Subcutaneous abdominal adipose tissue (tissue), 5 donors: ENCODE data around the gene GGA1.
A peak's percentile ranks its signal among the peaks of the same experiment; 100 is the strongest.

Source experiments
- H3K27ac ChIP-seq: one replicate; pipeline ENCODE4 v1.7.0; 2013; ENCODE audit warnings: low read depth, mild to moderate bottlenecking, inconsistent platforms, low read length, moderate library complexity
- H3K27me3 ChIP-seq, 5 donors: one replicate each; pipeline ENCODE4 v1.7.0; 2013; ENCODE audit warnings: low read length in 5 of 5, inconsistent platforms in 1 of 5; ENCODE audit not compliant: control insufficient read depth in 5 of 5, insufficient read depth in 4 of 5
- H3K36me3 ChIP-seq, 5 donors: one replicate each; pipeline ENCODE4 v1.7.0; 2013; ENCODE audit warnings: low read length in 5 of 5; ENCODE audit not compliant: control insufficient read depth in 5 of 5, insufficient read depth in 5 of 5
- H3K4me1 ChIP-seq, 5 donors: one replicate each; pipeline ENCODE4 v1.7.0; 2013; ENCODE audit warnings: low read length in 5 of 5, mild to moderate bottlenecking in 3 of 5, moderate library complexity in 1 of 5; ENCODE audit not compliant: control insufficient read depth in 5 of 5, insufficient read depth in 5 of 5
- H3K4me3 ChIP-seq, 5 donors: one replicate each; pipeline ENCODE4 v1.7.0; 2013; ENCODE audit warnings: low read length in 5 of 5, low read depth in 1 of 5
- H3K9ac ChIP-seq, 5 donors: one replicate each; pipeline ENCODE4 v1.7.0; 2013; ENCODE audit warnings: low read length in 5 of 5, mild to moderate bottlenecking in 4 of 5, moderate library complexity in 3 of 5
- H3K9me3 ChIP-seq, 5 donors: one replicate each; pipeline ENCODE4 v1.7.0; 2013; ENCODE audit warnings: low read length in 5 of 5; ENCODE audit not compliant: control insufficient read depth in 5 of 5
- donor health status: healthy.
- donor health status: healthy.
- donor health status: healthy.
- donor health status: healthy.
- donor health status: healthy.

The GGA1 gene

GRCh38 chr22:37608477-37609239, at the start of gene GGA1:
Gene GGA1, plus strand, starts transcription at chr22:37608834. Its CDS starts 27 bp downstream, at chr22:37608861.
- Histone ChIP-seq H3K9me3 (no peaks in the 10 kb centered on the region), H3K27me3 (peaks cover 0 to 5% (median 0%) of the 10 kb centered on the region in 5 donors), H3K4me3 (peak within 1 kb of the TSS; percentile 80 to 90 (median 80)), H3K27ac (peak within 1 kb of the TSS; percentile 88), H3K36me3 (no peaks in the 10 kb centered on the region), H3K4me1 (peaks cover 4 to 50% (median 43%) of the 10 kb centered on the region in 5 donors), H3K9ac (peak within 1 kb of the TSS; percentile 85 to 97 (median 88))

GRCh38 chr22:37559521-37559900, 49.1 kb upstream of the GGA1 start:
- Histone ChIP-seq H3K9ac (peak overlapping the region; percentile 68 to 92 (median 87)), H3K4me1 (peaks cover 18 to 65% (median 57%) of the 10 kb centered on the region in 5 donors), H3K27me3 (peaks cover 0 to 2% (median 0%) of the 10 kb centered on the region in 5 donors), H3K36me3 (peaks cover 0 to 2% (median 0%) of the 10 kb centered on the region in 5 donors), H3K4me3 (peak overlapping the region in 4 of 5 donors; percentile 53 to 87 (median 54)), H3K9me3 (no peaks in the 10 kb centered on the region), H3K27ac (peak overlapping the region; percentile 89)

GRCh38 chr22:37559901-37560607, 48.6 kb upstream of the GGA1 start, which contains the start of gene CDC42EP1:
Gene CDC42EP1, plus strand, starts transcription at chr22:37560480. Its CDS starts 5,870 bp downstream, at chr22:37566350.
- Histone ChIP-seq H3K27me3 (peaks cover 0 to 2% (median 0%) of the 10 kb centered on the region in 5 donors), H3K4me3 (peak within 1 kb of the TSS; percentile 80 to 92 (median 87)), H3K27ac (peak within 1 kb of the TSS; percentile 91), H3K36me3 (peaks cover 0 to 2% (median 0%) of the 10 kb centered on the region in 5 donors), H3K4me1 (peaks cover 19 to 71% (median 61%) of the 10 kb centered on the region in 5 donors), H3K9ac (peak within 1 kb of the TSS; percentile 87 to 99 (median 97)), H3K9me3 (no peaks in the 10 kb centered on the region)

GRCh38 chr22:37560608-37561211, 47.9 kb upstream of the GGA1 start:
- peaks cover 0 to 2% (median 0%) of the 10 kb centered on the region in 5 donors for H3K27me3 ChIP-seq
- peak overlapping the region; percentile 91 for H3K27ac ChIP-seq
- no peaks in the 10 kb centered on the region for H3K9me3 ChIP-seq
- peak overlapping the region; percentile 55 to 88 (median 87) for H3K4me3 ChIP-seq
- H3K9ac ChIP-seq: peak overlapping the region; percentile 56 to 99 (median 97)
- H3K4me1 ChIP-seq: peaks cover 19 to 77% (median 62%) of the 10 kb centered on the region in 5 donors
- H3K36me3 ChIP-seq: peaks cover 0 to 3% (median under 1%) of the 10 kb centered on the region in 5 donors

- Histone ChIP-seq H3K9me3 (no peaks in the 10 kb centered on the region), H3K9ac (peak overlapping the region; percentile 56 to 99 (median 97)), H3K27ac (peak overlapping the region; percentile 91), H3K36me3 (peaks cover 0 to 10% (median 8%) of the 10 kb centered on the region in 5 donors), H3K27me3 (no peaks in the 10 kb centered on the region), H3K4me3 (peak overlapping the region; percentile 80 to 92 (median 87)), H3K4me1 (peaks cover 20 to 82% (median 67%) of the 10 kb centered on the region in 5 donors)
These were observed 47.2 kb upstream of the GGA1 start for GRCh38 chr22:37561212-37562048.

GRCh38 chr22:37562049-37562875, 46.4 kb upstream of the GGA1 start:
- Histone ChIP-seq H3K36me3 (peaks cover 0 to 18% (median 14%) of the 10 kb centered on the region in 5 donors), H3K27ac (peak overlapping the region; percentile 91), H3K4me1 (peaks cover 23 to 82% (median 67%) of the 10 kb centered on the region in 5 donors), H3K27me3 (no peaks in the 10 kb centered on the region), H3K9me3 (no peaks in the 10 kb centered on the region), H3K4me3 (peak overlapping the region; percentile 45 to 88 (median 87)), H3K9ac (peak overlapping the region; percentile 77 to 99 (median 97))

- Histone ChIP-seq H3K4me3 (peak overlapping the region; percentile 7 to 45 (median 19)), H3K9ac (peak overlapping the region; percentile 39 to 99 (median 56)), H3K27ac (peak overlapping the region; percentile 91), H3K9me3 (no peaks in the 10 kb centered on the region), H3K36me3 (peaks cover 0 to 29% (median 26%) of the 10 kb centered on the region in 5 donors), H3K27me3 (no peaks in the 10 kb centered on the region), H3K4me1 (peaks cover 23 to 87% (median 72%) of the 10 kb centered on the region in 5 donors)
These were observed 45.2 kb upstream of the GGA1 start for GRCh38 chr22:37563153-37564081.
